ENCODE measurements around the gene TECR. TPM values are rescaled to one million over a fixed set of nuclear protein-coding genes. Genes with fewer than 3 reads are reported as not detected.

Gene TECR
- total and polyA plus RNA-seq, 2 of the 13 experiments (the other 11 are each of a cell fraction or from before 2014, with no cell fraction given) = 54.9 to 121 TPM

DNA sequence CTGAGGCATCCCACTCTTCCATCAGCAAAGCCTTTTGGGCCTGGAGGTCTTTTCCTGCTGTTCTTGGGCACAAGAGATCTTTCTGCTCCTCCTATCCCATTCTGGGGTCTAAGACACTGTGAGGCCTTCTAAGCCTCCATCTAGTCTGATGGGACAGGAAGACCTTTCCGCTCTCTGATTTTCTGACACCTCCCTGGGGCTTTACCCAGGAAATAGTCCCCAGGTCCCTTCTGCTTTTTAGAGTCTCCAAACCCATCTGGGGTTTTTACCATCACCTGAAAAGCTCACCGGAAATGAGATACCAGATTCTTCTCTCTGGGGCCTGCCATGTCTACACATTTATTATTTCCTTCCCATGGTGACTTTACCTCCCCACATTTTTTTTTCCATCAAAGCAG is 74.6 kb downstream of the TECR start:
- in situ Hi-C loops (cut with HindIII; ENCODE audit: extremely low pct_ligation_motif_present, low pct_unique_long_range_greater_than_20kb) = no loop called here
- Histone ChIP-seq H3K9me3 (ENCODE audit: low read length) (no peaks in the 10 kb centered on the region), H3K36me3 (replicated peaks in 1 of 2; ENCODE audit: control insufficient read depth in 1 of 2, insufficient read depth in 2 of 2, low read length in 2 of 2) (no peaks in the 10 kb centered on the region), H3K27me3 (ENCODE audit: control insufficient read depth in 1 of 2, insufficient read depth in 2 of 2, low read length in 2 of 2) (no peaks in the 10 kb centered on the region), H3K79me2 (ENCODE audit: insufficient read depth, low read length) (no peaks in the 10 kb centered on the region), H3K4me3 (replicated peaks in 1 of 3; ENCODE audit: insufficient read depth in 1 of 3, low read depth in 2 of 3, low read length in 3 of 3) (no peak overlapping the region), H3K4me2 (ENCODE audit: low read depth, low read length) (no peak overlapping the region), H4K20me1 (ENCODE audit: insufficient read depth, low read length) (no peaks in the 10 kb centered on the region), H2AFZ (ENCODE audit: low read length) (no peak overlapping the region), H3K27ac (ENCODE audit: extremely low read length, insufficient read depth, low read length) (no peak overlapping the region), H3K9ac (ENCODE audit: insufficient read depth, low read depth, low read length) (no peak overlapping the region), H3K4me1 (ENCODE audit: insufficient read depth, low read length) (peaks cover 14% of the 10 kb centered on the region; the same call in 1 of the 2 replicates)
- DNase-seq (ENCODE audit: low spot score) (no peak), FAIRE-seq (no peak), ATAC-seq (no peak)
- intact Hi-C loops (cut with micrococcal nuclease; ENCODE audit: unreplicated experiment) = no loop called here
- BruUV-seq (replicated peaks) = no TSS peak
- 70% methylated on average over 2 of the region's 2 CpGs for whole genome bisulfite sequencing (ENCODE audit: low lambda C conversion rate)
- CTCF ChIA-PET (ENCODE audit: low intra/inter-chr PET ratio, low total read pairs) = no interaction called here
- POLR2A ChIA-PET = no interaction called here
- TF ChIP-seq ZKSCAN5 (CRISPR knock-in tag; IDR thresholded peaks at IDR 0.05) (no peak), ZBTB49 (CRISPR knock-in tag; IDR thresholded peaks at IDR 0.05; ENCODE audit: borderline replicate concordance) (no peak), CBX2 (IDR thresholded peaks at IDR 0.05; ENCODE audit: low read depth, low read length) (no peak), CBX2 (CRISPR knock-in tag; IDR thresholded peaks at IDR 0.05; ENCODE audit: low read depth) (no peak), HOXA9 (CRISPR knock-in tag; IDR thresholded peaks at IDR 0.05; ENCODE audit: borderline replicate concordance) (no peak), MBNL3 (CRISPR knock-in tag; conservative IDR thresholded peaks at IDR 0.05) (no peak), ASH2L (IDR thresholded peaks at IDR 0.05; ENCODE audit: insufficient read length, low read depth, low read length) (no peak), ZNF264 (CRISPR knock-in tag; IDR thresholded peaks at IDR 0.05) (no peak), ZNF432 (CRISPR knock-in tag; IDR thresholded peaks at IDR 0.05; ENCODE audit: borderline replicate concordance) (no peak), ZNF350 (CRISPR knock-in tag; IDR thresholded peaks at IDR 0.05; ENCODE audit: borderline replicate concordance, low read depth) (no peak), CSRNP2 (CRISPR knock-in tag; conservative IDR thresholded peaks at IDR 0.05; ENCODE audit: low read depth) (no peak)
- TF ChIP-seq, protein P1, sequence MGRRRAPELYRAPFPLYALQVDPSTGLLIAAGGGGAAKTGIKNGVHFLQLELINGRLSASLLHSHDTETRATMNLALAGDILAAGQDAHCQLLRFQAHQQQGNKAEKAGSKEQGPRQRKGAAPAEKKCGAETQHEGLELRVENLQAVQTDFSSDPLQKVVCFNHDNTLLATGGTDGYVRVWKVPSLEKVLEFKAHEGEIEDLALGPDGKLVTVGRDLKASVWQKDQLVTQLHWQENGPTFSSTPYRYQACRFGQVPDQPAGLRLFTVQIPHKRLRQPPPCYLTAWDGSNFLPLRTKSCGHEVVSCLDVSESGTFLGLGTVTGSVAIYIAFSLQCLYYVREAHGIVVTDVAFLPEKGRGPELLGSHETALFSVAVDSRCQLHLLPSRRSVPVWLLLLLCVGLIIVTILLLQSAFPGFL (CRISPR knock-in tag; IDR thresholded peaks at IDR 0.05) = no peak
- TF ChIP-seq, protein P2, sequence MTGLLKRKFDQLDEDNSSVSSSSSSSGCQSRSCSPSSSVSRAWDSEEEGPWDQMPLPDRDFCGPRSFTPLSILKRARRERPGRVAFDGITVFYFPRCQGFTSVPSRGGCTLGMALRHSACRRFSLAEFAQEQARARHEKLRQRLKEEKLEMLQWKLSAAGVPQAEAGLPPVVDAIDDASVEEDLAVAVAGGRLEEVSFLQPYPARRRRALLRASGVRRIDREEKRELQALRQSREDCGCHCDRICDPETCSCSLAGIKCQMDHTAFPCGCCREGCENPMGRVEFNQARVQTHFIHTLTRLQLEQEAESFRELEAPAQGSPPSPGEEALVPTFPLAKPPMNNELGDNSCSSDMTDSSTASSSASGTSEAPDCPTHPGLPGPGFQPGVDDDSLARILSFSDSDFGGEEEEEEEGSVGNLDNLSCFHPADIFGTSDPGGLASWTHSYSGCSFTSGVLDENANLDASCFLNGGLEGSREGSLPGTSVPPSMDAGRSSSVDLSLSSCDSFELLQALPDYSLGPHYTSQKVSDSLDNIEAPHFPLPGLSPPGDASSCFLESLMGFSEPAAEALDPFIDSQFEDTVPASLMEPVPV (CRISPR knock-in tag; IDR thresholded peaks at IDR 0.05) = no peak
- TF ChIP-seq, protein P3, sequence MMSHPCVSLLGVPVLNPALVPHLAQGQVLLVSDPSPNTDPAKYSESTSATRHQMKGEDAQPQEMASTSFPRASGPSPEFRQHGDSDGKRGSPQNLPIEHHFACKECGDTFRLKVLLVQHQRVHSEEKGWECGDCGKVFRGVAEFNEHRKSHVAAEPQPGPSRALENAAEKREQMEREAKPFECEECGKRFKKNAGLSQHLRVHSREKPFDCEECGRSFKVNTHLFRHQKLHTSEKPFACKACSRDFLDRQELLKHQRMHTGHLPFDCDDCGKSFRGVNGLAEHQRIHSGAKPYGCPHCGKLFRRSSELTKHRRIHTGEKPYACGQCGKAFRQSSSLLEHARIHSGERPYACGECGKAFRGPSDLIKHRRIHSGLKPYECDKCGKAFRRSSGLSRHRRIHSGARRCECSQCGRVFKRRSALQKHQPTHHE (CRISPR knock-in tag; IDR thresholded peaks at IDR 0.05; ENCODE audit: borderline replicate concordance) = no peak
- TF ChIP-seq, protein P4, sequence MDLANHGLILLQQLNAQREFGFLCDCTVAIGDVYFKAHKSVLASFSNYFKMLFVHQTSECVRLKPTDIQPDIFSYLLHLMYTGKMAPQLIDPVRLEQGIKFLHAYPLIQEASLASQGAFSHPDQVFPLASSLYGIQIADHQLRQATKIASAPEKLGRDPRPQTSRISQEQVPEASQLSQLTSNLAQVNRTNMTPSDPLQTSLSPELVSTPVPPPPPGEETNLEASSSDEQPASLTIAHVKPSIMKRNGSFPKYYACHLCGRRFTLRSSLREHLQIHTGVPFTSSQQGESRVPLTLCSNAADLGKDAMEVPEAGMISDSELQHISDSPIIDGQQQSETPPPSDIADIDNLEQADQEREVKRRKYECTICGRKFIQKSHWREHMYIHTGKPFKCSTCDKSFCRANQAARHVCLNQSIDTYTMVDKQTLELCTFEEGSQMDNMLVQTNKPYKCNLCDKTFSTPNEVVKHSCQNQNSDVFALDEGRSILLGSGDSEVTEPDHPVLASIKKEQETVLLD (CRISPR knock-in tag; IDR thresholded peaks at IDR 0.05; ENCODE audit: low read depth) = no peak
